ENCODE measurements around the gene KRAS. TPM values are rescaled to one million over a fixed set of nuclear protein-coding genes. Genes with fewer than 3 reads are reported as not detected.
A peak's percentile ranks its signal among the peaks of the same experiment; 100 is the strongest.
"Not testable (repeated sequence)": the region's sequence is repeated elsewhere in the genome, so short reads cannot be mapped to it uniquely, and the experiment has no call there.

KRAS gene
- total RNA-seq = 10 to 100 TPM; 33.7 to 36.1 TPM

GRCh38 chr12:25250744-25251730 lies at the start of gene KRAS:
TSS of gene KRAS (minus strand) at chr12:25250929.
- H3K36me3 Mint-ChIP-seq = peaks cover 14% of the 10 kb centered on the region
- H3K27me3 Mint-ChIP-seq = no peaks in the 10 kb centered on the region
- POLR2A ChIA-PET = interaction anchor here (0.6 to 1.5 kb wide), 16 partner anchors 10 to 437 kb away, joined by 3 to 17 read pairs (median 4); partner anchors contain the start of genes DNAI7 and ETFRF1
- DNase-seq = peak; percentile 91
- peaks cover 25% of the 10 kb centered on the region for H3K4me1 Mint-ChIP-seq
- no peaks in the 10 kb centered on the region for H3K9me3 Mint-ChIP-seq
- peak; percentile 88 for ATAC-seq (ENCODE audit: low read depth)
- H3K27ac Mint-ChIP-seq = peak within 1 kb of the TSS; percentile 92
- H3K4me3 Mint-ChIP-seq = peak within 1 kb of the TSS; percentile 94

GRCh38 chr12:25296381-25296780 lies 45.7 kb upstream of the KRAS start:
- POLR2A ChIA-PET = no interaction called here
- peaks cover 8% of the 10 kb centered on the region for H3K4me1 Mint-ChIP-seq
- no peaks in the 10 kb centered on the region for H3K9me3 Mint-ChIP-seq
- H3K27ac Mint-ChIP-seq = no peak overlapping the region
- no peak overlapping the region for H3K4me3 Mint-ChIP-seq
- ATAC-seq (ENCODE audit: low read depth) = no peak
- no peaks in the 10 kb centered on the region for H3K27me3 Mint-ChIP-seq
- no peaks in the 10 kb centered on the region for H3K36me3 Mint-ChIP-seq
- no peak for DNase-seq

- Mint-ChIP-seq H3K4me1 (peaks cover 8% of the 10 kb centered on the region), H3K4me3 (no peak overlapping the region), H3K9me3 (no peaks in the 10 kb centered on the region), H3K27ac (no peak overlapping the region), H3K27me3 (no peaks in the 10 kb centered on the region), H3K36me3 (no peaks in the 10 kb centered on the region)
- no peak for ATAC-seq (ENCODE audit: low read depth)
- POLR2A ChIA-PET = no interaction called here
- no peak for DNase-seq
Measured at GRCh38 chr12:25295361-25295760, 44.6 kb upstream of the KRAS start.

DNA sequence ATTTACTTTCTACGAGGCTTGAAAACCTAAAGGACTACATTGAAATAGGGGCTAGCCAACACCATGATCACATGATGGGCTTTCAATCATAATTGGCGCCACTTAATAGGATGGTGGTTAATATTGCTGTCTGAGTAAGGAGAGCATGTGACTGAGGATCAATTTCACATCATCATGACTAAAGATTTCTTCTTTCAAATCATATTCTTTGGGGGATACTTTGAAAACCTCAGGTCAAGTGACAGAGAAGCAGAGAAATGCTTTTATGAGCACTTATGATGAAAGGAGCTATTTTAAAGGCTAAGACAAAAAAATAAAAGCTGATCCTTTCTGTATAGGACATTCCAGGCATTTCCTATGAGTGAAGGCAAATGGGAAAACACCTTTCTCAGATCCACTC lies 42.9 kb upstream of the KRAS start:
- Mint-ChIP-seq H3K27me3 (peaks cover 1% of the 10 kb centered on the region), H3K36me3 (no peaks in the 10 kb centered on the region), H3K9me3 (peaks cover 6% of the 10 kb centered on the region), H3K4me1 (peaks cover 8% of the 10 kb centered on the region), H3K27ac (no peak overlapping the region), H3K4me3 (no peak overlapping the region)
- DNase-seq (no peak), ATAC-seq (ENCODE audit: low read depth) (no peak)
- POLR2A ChIA-PET = no interaction called here

DNA sequence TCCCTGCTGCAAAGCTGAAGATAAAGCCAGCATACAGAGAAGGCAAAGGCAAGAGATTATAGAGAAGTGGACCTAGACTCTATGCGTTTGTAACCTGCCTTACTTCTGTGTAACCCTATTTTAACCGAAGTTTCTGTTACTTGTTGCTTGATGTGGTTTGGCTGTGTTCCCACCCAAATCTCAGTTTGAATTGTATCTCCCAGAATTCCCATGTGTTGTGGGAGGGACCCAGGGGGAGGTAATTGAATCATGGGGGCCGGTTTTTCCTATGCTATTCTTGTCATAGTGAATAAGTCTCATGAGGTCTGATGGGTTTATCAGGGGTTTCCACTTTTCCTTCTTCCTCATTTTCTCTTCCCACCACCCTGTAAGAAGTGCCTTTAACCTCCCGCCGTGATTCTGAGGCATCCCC lies 42.1 kb upstream of the KRAS start:
- POLR2A ChIA-PET; DNase-seq; H3K27ac Mint-ChIP-seq; H3K4me1 Mint-ChIP-seq; H3K9me3 Mint-ChIP-seq; H3K27me3 Mint-ChIP-seq; H3K36me3 Mint-ChIP-seq; H3K4me3 Mint-ChIP-seq; ATAC-seq (ENCODE audit: low read depth): not testable (repeated sequence)

DNA sequence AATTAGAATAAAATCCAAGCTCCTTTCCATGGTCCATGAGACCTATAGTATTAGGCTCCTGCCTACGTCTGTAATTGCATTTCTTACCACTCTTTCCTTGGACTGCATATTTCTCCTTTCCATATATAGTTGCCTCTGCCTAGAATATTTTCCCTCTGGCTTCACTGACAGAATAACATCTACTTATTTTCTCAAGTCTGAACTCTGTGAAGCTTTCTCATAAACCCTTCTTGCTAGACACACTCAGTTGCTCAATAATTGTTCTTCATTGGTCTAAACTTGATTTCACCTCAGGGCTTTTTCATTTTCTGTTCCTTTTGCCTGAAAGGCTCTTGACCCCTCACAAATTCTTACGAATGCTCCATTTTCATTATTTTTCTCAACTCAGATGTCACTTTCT lies 36.9 kb upstream of the KRAS start:
- Mint-ChIP-seq H3K27me3 (peaks cover 1% of the 10 kb centered on the region), H3K4me1 (peaks cover 4% of the 10 kb centered on the region), H3K9me3 (peaks cover 8% of the 10 kb centered on the region), H3K27ac (no peak overlapping the region), H3K4me3 (no peak overlapping the region), H3K36me3 (no peaks in the 10 kb centered on the region)
- DNase-seq (no peak), ATAC-seq (ENCODE audit: low read depth) (no peak)
- POLR2A ChIA-PET = no interaction called here

DNA sequence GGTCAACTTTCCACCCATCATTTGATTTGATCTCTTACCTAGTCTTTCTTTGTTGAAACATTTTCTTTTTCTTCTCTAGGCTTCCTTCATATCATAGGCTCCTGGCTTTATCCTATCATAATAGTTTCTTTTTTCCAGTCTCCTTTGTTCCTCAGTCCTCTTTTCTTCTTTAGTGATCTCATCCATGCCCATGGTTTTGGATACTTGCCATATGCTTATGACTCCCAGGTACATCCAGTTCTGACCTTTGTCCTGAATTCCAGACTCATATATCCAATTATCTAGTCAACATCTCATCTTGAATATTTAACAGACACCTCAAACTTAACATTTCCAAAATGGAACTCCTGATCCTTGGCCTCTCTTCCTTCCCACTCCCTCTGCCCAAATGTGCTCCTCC lies 36.1 kb upstream of the KRAS start:
- no peak overlapping the region for H3K27ac Mint-ChIP-seq
- H3K4me1 Mint-ChIP-seq = no peaks in the 10 kb centered on the region
- no peaks in the 10 kb centered on the region for H3K36me3 Mint-ChIP-seq
- H3K9me3 Mint-ChIP-seq = peaks cover 8% of the 10 kb centered on the region
- no peak overlapping the region for H3K4me3 Mint-ChIP-seq
- peaks cover 1% of the 10 kb centered on the region for H3K27me3 Mint-ChIP-seq
- ATAC-seq (ENCODE audit: low read depth) (no peak), DNase-seq (no peak)
- POLR2A ChIA-PET = no interaction called here

DNA sequence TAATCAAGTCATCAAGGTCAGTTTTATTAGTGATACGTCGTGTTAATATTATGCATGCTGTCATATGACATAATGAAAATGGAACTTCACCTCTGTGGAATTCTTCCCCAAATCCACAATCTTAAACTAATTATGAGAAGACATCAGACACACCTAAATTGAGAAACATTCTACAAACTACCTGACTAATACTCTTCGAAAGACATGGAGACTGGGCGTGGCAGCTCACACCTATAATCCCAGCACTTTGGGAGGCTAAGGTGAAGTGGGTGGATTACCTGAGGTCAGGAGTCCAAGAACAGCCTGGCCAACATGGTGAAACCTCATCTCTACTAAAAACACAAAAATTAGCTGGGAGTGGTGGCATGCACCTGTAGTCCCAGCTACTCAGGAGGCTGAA lies 33.3 kb upstream of the KRAS start:
- Mint-ChIP-seq H3K9me3 (peaks cover 3% of the 10 kb centered on the region), H3K4me1 (peaks cover 9% of the 10 kb centered on the region), H3K27ac (no peak overlapping the region), H3K36me3 (peaks cover 1% of the 10 kb centered on the region), H3K4me3 (no peak overlapping the region), H3K27me3 (no peaks in the 10 kb centered on the region)
- POLR2A ChIA-PET = no interaction called here
- DNase-seq (no peak), ATAC-seq (ENCODE audit: low read depth) (no peak)

GRCh38 chr12:25283006-25283405 lies 32.3 kb upstream of the KRAS start:
- H3K9me3 Mint-ChIP-seq = peaks cover 1% of the 10 kb centered on the region
- H3K4me3 Mint-ChIP-seq = no peak overlapping the region
- H3K27me3 Mint-ChIP-seq = no peaks in the 10 kb centered on the region
- no peak for ATAC-seq (ENCODE audit: low read depth)
- no peak for DNase-seq
- POLR2A ChIA-PET = no interaction called here
- peaks cover 1% of the 10 kb centered on the region for H3K36me3 Mint-ChIP-seq
- peaks cover 9% of the 10 kb centered on the region for H3K4me1 Mint-ChIP-seq
- no peak overlapping the region for H3K27ac Mint-ChIP-seq

GRCh38 chr12:25280082-25280481 lies 29.4 kb upstream of the KRAS start:
- Mint-ChIP-seq H3K9me3 (no peaks in the 10 kb centered on the region), H3K27me3 (no peaks in the 10 kb centered on the region), H3K4me1 (peaks cover 12% of the 10 kb centered on the region), H3K36me3 (peaks cover 2% of the 10 kb centered on the region), H3K4me3 (peak overlapping the region; percentile 49), H3K27ac (peak overlapping the region; percentile 37)
- no peak for DNase-seq
- peak; percentile 50 for ATAC-seq (ENCODE audit: low read depth)
- POLR2A ChIA-PET = no interaction called here

DNA sequence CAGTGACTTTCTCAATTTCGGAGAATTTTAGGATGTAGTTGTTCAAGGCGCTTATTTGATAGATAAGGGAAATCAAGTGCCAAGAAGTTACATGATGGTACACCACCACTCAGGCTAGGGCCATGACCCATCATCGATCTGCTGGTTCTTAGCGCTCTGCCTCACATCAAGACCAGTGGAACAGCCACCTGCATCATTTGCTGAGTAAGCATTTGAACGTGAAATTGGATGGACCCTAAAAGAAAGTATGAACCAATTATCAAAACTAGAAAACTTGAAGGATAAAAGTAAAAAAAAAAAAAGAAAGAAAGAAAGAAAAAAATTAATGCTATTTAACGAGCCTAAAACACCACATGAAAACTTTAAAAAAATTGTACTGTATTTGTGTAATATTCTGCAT lies 27.5 kb upstream of the KRAS start:
- ATAC-seq (ENCODE audit: low read depth) = no peak
- Mint-ChIP-seq H3K4me3 (no peak overlapping the region), H3K27me3 (no peaks in the 10 kb centered on the region), H3K4me1 (peaks cover 13% of the 10 kb centered on the region), H3K36me3 (peaks cover 2% of the 10 kb centered on the region), H3K27ac (no peak overlapping the region), H3K9me3 (no peaks in the 10 kb centered on the region)
- DNase-seq = no peak
- POLR2A ChIA-PET = no interaction called here

GRCh38 chr12:25276199-25276937 lies 25.6 kb upstream of the KRAS start:
- peaks cover 13% of the 10 kb centered on the region for H3K4me1 Mint-ChIP-seq
- no peak for DNase-seq
- peaks cover 2% of the 10 kb centered on the region for H3K36me3 Mint-ChIP-seq

DNA sequence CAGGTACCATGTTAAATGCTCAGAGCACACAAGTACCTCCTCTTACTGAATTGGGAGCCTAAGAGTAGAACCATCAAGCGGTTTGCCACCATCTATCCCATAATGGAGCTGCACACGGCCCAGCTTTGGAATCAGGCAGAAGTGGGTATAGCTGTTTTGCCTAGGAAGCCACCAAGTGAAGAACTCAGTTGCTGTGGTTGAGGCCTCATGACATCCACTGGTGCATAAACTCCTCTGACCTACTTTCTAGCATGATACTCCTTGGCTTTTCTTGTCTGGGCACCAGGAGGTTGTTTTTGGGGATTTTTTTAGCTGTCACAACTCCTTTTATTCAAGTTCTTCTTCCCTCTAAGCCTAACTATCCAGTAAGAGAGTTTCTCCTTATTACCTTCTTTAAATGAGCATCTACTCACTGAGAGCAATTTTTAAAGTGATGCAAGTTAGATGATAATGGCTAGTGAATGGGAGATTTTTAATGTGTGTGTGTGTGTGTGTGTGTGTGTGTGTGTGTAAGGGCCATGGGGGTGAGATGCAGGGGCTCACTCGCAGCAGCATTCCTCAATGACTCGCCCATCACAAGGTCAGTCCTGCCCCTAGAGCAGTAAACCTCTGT lies 20.9 kb upstream of the KRAS start:
- H3K27me3 Mint-ChIP-seq = no peaks in the 10 kb centered on the region
- ATAC-seq (ENCODE audit: low read depth) (no peak), DNase-seq (no peak)
- POLR2A ChIA-PET = no interaction called here
- H3K27ac Mint-ChIP-seq = no peak overlapping the region
- H3K36me3 Mint-ChIP-seq = peaks cover 1% of the 10 kb centered on the region
- H3K4me3 Mint-ChIP-seq = no peak overlapping the region
- H3K4me1 Mint-ChIP-seq = peaks cover 14% of the 10 kb centered on the region
- no peaks in the 10 kb centered on the region for H3K9me3 Mint-ChIP-seq

More at GRCh38 chr12:25276199-25276937, 25.6 kb upstream of the KRAS start:
- Mint-ChIP-seq H3K4me3 (no peak overlapping the region), H3K27ac (no peak overlapping the region), H3K9me3 (no peaks in the 10 kb centered on the region), H3K27me3 (no peaks in the 10 kb centered on the region)
- no peak for ATAC-seq (ENCODE audit: low read depth)
- POLR2A ChIA-PET = no interaction called here

Measured in activated naive CD8-positive, alpha-beta T cell treated with anti-CD3 and anti-CD28 coated beads, Interleukin-2, amount 10 ng/mL, durations not matched to agents 7 days and 5 days (primary cell).